CD4-positive, alpha-beta memory T cell (primary cell): ENCODE measurements around the gene DMAC2. TPM values are rescaled to one million over a fixed set of nuclear protein-coding genes. Genes with fewer than 3 reads are reported as not detected.

Experiments
- CTCF ChIA-PET: fragments of 350-600 bp; sonication (Branson Sonifier 250); formaldehyde crosslinking; loops from one replicate; lab custom pipeline; 2021; ENCODE audit warnings: inconsistent platforms; ENCODE audit not compliant: partially characterized antibody; lab: Charles Lee
- POLR2A ChIA-PET: fragments of 350-600 bp; sonication (Branson Sonifier 250); formaldehyde crosslinking; loops from one replicate; lab custom pipeline; 2021; ENCODE audit not compliant: partially characterized antibody; lab: Charles Lee
- DNase-seq, 5 donors: peaks; one replicate each; pipeline versions ENCODE4 v3.0.0 to v3.0.0-alpha.2; 2020 to 2022; ENCODE audit warnings: mixed read lengths in 1 of 5
- H3K27ac ChIP-seq: one replicate; pipeline ENCODE4 v1.7.0; 2013; ENCODE audit warnings: low read depth, low read length
- H3K27me3 ChIP-seq: 2 replicates; pipeline ENCODE4 v1.7.0; 2013; ENCODE audit warnings: mild to moderate bottlenecking, low read length, moderate library complexity; ENCODE audit not compliant: insufficient read depth
- H3K36me3 ChIP-seq: 2 replicates; pipeline ENCODE4 v1.7.0; 2013; ENCODE audit warnings: mild to moderate bottlenecking, low read length, moderate library complexity; ENCODE audit not compliant: insufficient read depth
- H3K4me1 ChIP-seq: 2 replicates; pipeline ENCODE4 v1.7.0; 2013; ENCODE audit warnings: mild to moderate bottlenecking, low read length, moderate library complexity; ENCODE audit not compliant: insufficient read depth
- H3K4me3 ChIP-seq, 2 donors: one replicate each; pipeline ENCODE4 v1.7.0; 2013; ENCODE audit warnings: low read length in 2 of 2, mild to moderate bottlenecking in 1 of 2
- H3K9me3 ChIP-seq, 2 donors: one replicate each; pipeline ENCODE4 v1.7.0; 2013; ENCODE audit warnings: low read length in 2 of 2, control low read depth in 1 of 2; ENCODE audit not compliant: control insufficient read depth in 1 of 2
- H3K27ac Mint-ChIP-seq, 7 donors: one replicate each; pipeline ENCODE4 v1.8.0; 2020 to 2021; ENCODE audit warnings: mixed read lengths in 7 of 7, mild to moderate bottlenecking in 6 of 7, inconsistent platforms in 3 of 7, moderate library complexity in 3 of 7
- H3K27me3 Mint-ChIP-seq, 2 donors: one replicate each; pipeline ENCODE4 v1.8.0; 2020 to 2021; ENCODE audit warnings: mixed read lengths in 2 of 2
- H3K36me3 Mint-ChIP-seq, 2 donors: one replicate each; pipeline ENCODE4 v1.8.0; 2020 to 2021; ENCODE audit warnings: mixed read lengths in 2 of 2, inconsistent platforms in 1 of 2, mild to moderate bottlenecking in 1 of 2
- H3K4me1 Mint-ChIP-seq, 4 donors: one replicate each; pipeline ENCODE4 v1.8.0; 2020 to 2021; ENCODE audit warnings: mixed read lengths in 4 of 4, mild to moderate bottlenecking in 1 of 4
- H3K4me3 Mint-ChIP-seq, 8 donors: one replicate each; pipeline ENCODE4 v1.8.0; 2020 to 2021; ENCODE audit warnings: mixed read lengths in 8 of 8, mild to moderate bottlenecking in 7 of 8, moderate library complexity in 6 of 8, inconsistent platforms in 3 of 8
- H3K9me3 Mint-ChIP-seq, 8 donors: one replicate each; pipeline ENCODE4 v1.8.0; 2020 to 2021; ENCODE audit warnings: mixed read lengths in 8 of 8, mild to moderate bottlenecking in 5 of 8, inconsistent platforms in 3 of 8, moderate library complexity in 1 of 8
- intact Hi-C: fragments of 100-400 bp; cut with micrococcal nuclease; formaldehyde crosslinking; loops from one replicate; pipeline ENCODE4 v1.15.1; 2023
- polyA plus RNA-seq, 2 donors: library from polyadenylated mRNA; unstranded; fragments of 300-500 nt; fragmentation: Illumina TruSeq; gene quantifications; one replicate each; pipeline ENCODE4 v1.2.3, GENCODE V29; 2021
- total RNA-seq, 2 experiments: library from RNA; stranded (reverse); gene quantifications; one replicate each; pipeline ENCODE4 v1.2.3, GENCODE V29; 2021

DMAC2 gene
- total and polyA plus RNA-seq, 4 experiments from 2014 or later = 27.7 to 58.2 (median 36.0) TPM

- ChIA-PET CTCF (no interaction called here), POLR2A (interaction anchor here (0.5 to 1.1 kb wide), 4 partner anchors 22 to 46 kb away, joined by 3 to 4 read pairs (median 4); partner anchors contain the start of genes B9D2 and TMEM91)
- H3K36me3 ChIP-seq = no peaks in the 10 kb centered on the region
- H3K27ac Mint-ChIP-seq = peak overlapping the region; percentile 20 to 100 (median 98)
- DNase-seq = no peak
- H3K27me3 Mint-ChIP-seq = no peaks in the 10 kb centered on the region
- no peaks in the 10 kb centered on the region for H3K27me3 ChIP-seq
- H3K4me3 ChIP-seq = no peak overlapping the region
- H3K4me1 Mint-ChIP-seq = peaks cover 27 to 65% (median 41%) of the 10 kb centered on the region in 4 donors
- peaks cover 11 to 25% of the 10 kb centered on the region in 2 donors for H3K36me3 Mint-ChIP-seq
- intact Hi-C loops = loop anchor here (5.0 kb wide), 1 partner anchor 148 kb away; no protein-coding TSS in a partner anchor
- H3K9me3 ChIP-seq = no peaks in the 10 kb centered on the region
- peaks cover 31% of the 10 kb centered on the region for H3K4me1 ChIP-seq
- peak overlapping the region; percentile 8 to 100 (median 98) for H3K4me3 Mint-ChIP-seq
- no peak overlapping the region for H3K27ac ChIP-seq
- H3K9me3 Mint-ChIP-seq = no peaks in the 10 kb centered on the region
Observed at GRCh38 chr19:41399091-41399490, 40.6 kb downstream of the DMAC2 start.

- no peak for DNase-seq
- H3K9me3 Mint-ChIP-seq = no peaks in the 10 kb centered on the region
- H3K27ac Mint-ChIP-seq = peak overlapping the region; percentile 29 to 100 (median 99)
- ChIA-PET POLR2A (interaction anchor here (0.5 to 1.2 kb wide), 5 partner anchors 22 to 135 kb away, joined by 3 to 5 read pairs (median 4); partner anchors contain the start of genes B9D2 and TMEM91), CTCF (no interaction called here)
- Histone ChIP-seq H3K36me3 (no peaks in the 10 kb centered on the region), H3K27me3 (no peaks in the 10 kb centered on the region), H3K9me3 (no peaks in the 10 kb centered on the region), H3K4me1 (peaks cover 31% of the 10 kb centered on the region), H3K4me3 (peak overlapping the region in 1 of 2 donors; percentile 80), H3K27ac (peak overlapping the region; percentile 93)
- peaks cover 28 to 61% (median 41%) of the 10 kb centered on the region in 4 donors for H3K4me1 Mint-ChIP-seq
- intact Hi-C loops = loop anchor here (5.0 kb wide), 1 partner anchor 149 kb away; no protein-coding TSS in a partner anchor
- peaks cover 11 to 23% of the 10 kb centered on the region in 2 donors for H3K36me3 Mint-ChIP-seq
- H3K27me3 Mint-ChIP-seq = no peaks in the 10 kb centered on the region
- peak overlapping the region; percentile 94 to 100 (median 98) for H3K4me3 Mint-ChIP-seq
Observed at GRCh38 chr19:41398598-41398997, 41.1 kb downstream of the DMAC2 start.

GRCh38 chr19:41398050-41398418 is 41.7 kb downstream of the DMAC2 start:
- H3K27ac Mint-ChIP-seq = peak overlapping the region; percentile 98 to 100 (median 100)

GRCh38 chr19:41397086-41398049 is 42.3 kb downstream of the DMAC2 start, which contains the start of the genes BCKDHA and EXOSC5:
Gene BCKDHA (plus strand): TSS chr19:41397818. CDS start chr19:41397828, 10 bp downstream.
Gene EXOSC5 (minus strand): TSS chr19:41397359. CDS start chr19:41397328, 31 bp downstream.
- intact Hi-C loops = loop anchor here (1.0 to 5.0 kb wide), 8 partner anchors 31 to 955 kb away; partner anchors contain the start of genes B9D2, CCDC97, DMAC2 and TGFB1
- POLR2A ChIA-PET = interaction anchor here (1.0 to 2.0 kb wide), 4 partner anchors 21 to 134 kb away, joined by 4 to 14 read pairs (median 4); partner anchors contain the start of genes B9D2 and TMEM91
- H3K4me1 ChIP-seq = peaks cover 31% of the 10 kb centered on the region
- peak within 1 kb of the TSS; percentile 93 for H3K27ac ChIP-seq
- peaks cover 11 to 19% of the 10 kb centered on the region in 2 donors for H3K36me3 Mint-ChIP-seq
- DNase-seq = peak; percentile 98 to 100 (median 100)
- peaks cover 4% of the 10 kb centered on the region for H3K36me3 ChIP-seq
- no peaks in the 10 kb centered on the region for H3K27me3 ChIP-seq
- peak within 1 kb of the TSS; percentile 98 to 100 (median 100) for H3K27ac Mint-ChIP-seq
- H3K4me3 Mint-ChIP-seq = peak within 1 kb of the TSS; percentile 94 to 100 (median 98)
- peaks cover 27 to 54% (median 41%) of the 10 kb centered on the region in 4 donors for H3K4me1 Mint-ChIP-seq
- H3K9me3 Mint-ChIP-seq = no peaks in the 10 kb centered on the region
- CTCF ChIA-PET = no interaction called here
- H3K9me3 ChIP-seq = no peaks in the 10 kb centered on the region
- peak within 1 kb of the TSS; percentile 94 to 96 for H3K4me3 ChIP-seq
- H3K27me3 Mint-ChIP-seq = no peaks in the 10 kb centered on the region

More at GRCh38 chr19:41398050-41398418, 41.7 kb downstream of the DMAC2 start:
- ChIA-PET POLR2A (interaction anchor here (1.1 to 1.2 kb wide), 2 partner anchors 34 to 134 kb away, joined by 3 to 5 read pairs; partner anchors contain the start of gene B9D2), CTCF (no interaction called here)
- H3K4me3 Mint-ChIP-seq = peak overlapping the region; percentile 94 to 100 (median 98)
- intact Hi-C loops = loop anchor here (5.0 kb wide), 1 partner anchor 149 kb away; no protein-coding TSS in a partner anchor
- Histone ChIP-seq H3K9me3 (no peaks in the 10 kb centered on the region), H3K27me3 (no peaks in the 10 kb centered on the region), H3K36me3 (no peaks in the 10 kb centered on the region), H3K27ac (peak overlapping the region; percentile 93), H3K4me3 (peak overlapping the region; percentile 80 to 95), H3K4me1 (peaks cover 31% of the 10 kb centered on the region)
- H3K9me3 Mint-ChIP-seq = no peaks in the 10 kb centered on the region
- H3K4me1 Mint-ChIP-seq = peaks cover 27 to 56% (median 41%) of the 10 kb centered on the region in 4 donors
- H3K36me3 Mint-ChIP-seq = peaks cover 11 to 20% of the 10 kb centered on the region in 2 donors
- DNase-seq = no peak
- no peaks in the 10 kb centered on the region for H3K27me3 Mint-ChIP-seq

GRCh38 chr19:41395355-41395754 is 44.4 kb downstream of the DMAC2 start:
- Mint-ChIP-seq H3K9me3 (no peaks in the 10 kb centered on the region), H3K27ac (peak overlapping the region in 4 of 7 donors; percentile 5 to 92 (median 76)), H3K4me3 (peak overlapping the region in 7 of 8 donors; percentile 24 to 98 (median 68)), H3K27me3 (no peaks in the 10 kb centered on the region), H3K4me1 (peaks cover 21 to 48% (median 33%) of the 10 kb centered on the region in 4 donors), H3K36me3 (peaks cover 12 to 28% of the 10 kb centered on the region in 2 donors)
- Histone ChIP-seq H3K36me3 (peaks cover 22% of the 10 kb centered on the region), H3K27ac (no peak overlapping the region), H3K9me3 (no peaks in the 10 kb centered on the region), H3K27me3 (no peaks in the 10 kb centered on the region), H3K4me1 (peaks cover 31% of the 10 kb centered on the region), H3K4me3 (no peak overlapping the region)
- POLR2A ChIA-PET = interaction anchor here (1.6 to 2.0 kb wide), 2 partner anchors 19 to 31 kb away, joined by 4 to 14 read pairs; partner anchors contain the start of genes B9D2 and TMEM91
- no peak for DNase-seq
- intact Hi-C loops = loop anchor here (5.0 kb wide), 1 partner anchor 152 kb away; no protein-coding TSS in a partner anchor
- CTCF ChIA-PET = interaction anchor here (0.6 to 2.5 kb wide), 3 partner anchors 11 to 169 kb away, joined by 3 to 6 read pairs (median 3); partner anchors contain the start of gene B9D2

- no peaks in the 10 kb centered on the region for H3K27me3 ChIP-seq
- H3K27ac ChIP-seq = no peak overlapping the region
- H3K9me3 ChIP-seq = no peaks in the 10 kb centered on the region
- intact Hi-C loops = no loop called here
- H3K36me3 Mint-ChIP-seq = peaks cover 12 to 36% of the 10 kb centered on the region in 2 donors
- no peak overlapping the region for H3K4me3 Mint-ChIP-seq
- H3K4me1 Mint-ChIP-seq = peaks cover 12 to 28% (median 20%) of the 10 kb centered on the region in 4 donors
- H3K27ac Mint-ChIP-seq = peak overlapping the region in 2 of 7 donors; percentile 64 to 84
- ChIA-PET CTCF (no interaction called here), POLR2A (interaction anchor here (1.2 kb wide), 1 partner anchor 8 kb away, joined by 3 read pairs; no protein-coding TSS in a partner anchor)
- H3K4me1 ChIP-seq = peaks cover 17% of the 10 kb centered on the region
- H3K4me3 ChIP-seq = no peak overlapping the region
- H3K36me3 ChIP-seq = peaks cover 34% of the 10 kb centered on the region
- H3K9me3 Mint-ChIP-seq = no peaks in the 10 kb centered on the region
- H3K27me3 Mint-ChIP-seq = no peaks in the 10 kb centered on the region
- DNase-seq = no peak
Observed at GRCh38 chr19:41392775-41393174, 46.9 kb downstream of the DMAC2 start.
